Fibroblast of mammary gland (primary cell): Measurements from ENCODE around the gene ARVCF.

ENCODE experiments used
- DNase-seq: peaks from one replicate; pipeline ENCODE4 v3.0.0-alpha.2; 2010; ENCODE audit warnings: low read depth
- H3K4me3 ChIP-seq: 2 replicates; pipeline ENCODE4 v1.5.1; 2011; ENCODE audit warnings: low read depth, mild to moderate bottlenecking, low read length, moderate library complexity; ENCODE audit not compliant: control insufficient read depth
- CTCF ChIP-seq: conservative IDR thresholded peaks from 2 replicates; pipeline ENCODE4 v1.5.1; 2011; ENCODE audit warnings: low read depth, low read length, inconsistent platforms; ENCODE audit not compliant: control insufficient read depth, insufficient read depth

ARVCF gene

GRCh38 chr22:20002128-20002527 lies 14.5 kb downstream of the ARVCF start:
- DNase-seq: no peak
- H3K4me3 ChIP-seq: no peak overlapping the region
- TF ChIP-seq CTCF: no peak

DNA sequence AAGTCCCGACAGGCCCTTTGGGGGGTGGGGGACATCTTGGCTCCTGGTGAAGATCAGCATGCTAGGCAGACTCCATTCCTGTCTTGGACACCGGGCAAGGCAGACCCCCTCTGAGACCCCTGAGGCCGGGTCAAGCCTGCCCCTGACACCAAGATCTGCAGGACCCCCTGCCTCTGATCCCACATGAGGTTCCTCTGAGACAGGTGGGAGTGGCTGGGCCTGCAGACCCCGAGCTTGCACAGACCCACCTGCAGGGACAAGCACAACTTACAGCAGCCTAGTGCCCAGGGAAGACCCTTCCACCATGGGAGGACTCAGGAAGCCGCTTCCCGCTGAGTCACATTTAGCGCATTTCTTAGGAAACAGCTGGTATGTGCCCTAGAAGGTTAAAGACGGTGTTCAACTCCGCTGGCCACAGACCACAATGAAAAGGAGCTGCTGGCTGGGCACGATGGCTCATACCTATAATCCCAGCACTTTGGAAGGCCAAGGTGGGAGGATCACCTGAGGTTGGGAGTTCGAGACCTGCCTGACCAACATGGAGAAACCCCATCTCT lies 15.5 kb downstream of the ARVCF start:
- TF ChIP-seq CTCF: no peak
- H3K4me3 ChIP-seq: no peak overlapping the region
- DNase-seq: no peak

DNA sequence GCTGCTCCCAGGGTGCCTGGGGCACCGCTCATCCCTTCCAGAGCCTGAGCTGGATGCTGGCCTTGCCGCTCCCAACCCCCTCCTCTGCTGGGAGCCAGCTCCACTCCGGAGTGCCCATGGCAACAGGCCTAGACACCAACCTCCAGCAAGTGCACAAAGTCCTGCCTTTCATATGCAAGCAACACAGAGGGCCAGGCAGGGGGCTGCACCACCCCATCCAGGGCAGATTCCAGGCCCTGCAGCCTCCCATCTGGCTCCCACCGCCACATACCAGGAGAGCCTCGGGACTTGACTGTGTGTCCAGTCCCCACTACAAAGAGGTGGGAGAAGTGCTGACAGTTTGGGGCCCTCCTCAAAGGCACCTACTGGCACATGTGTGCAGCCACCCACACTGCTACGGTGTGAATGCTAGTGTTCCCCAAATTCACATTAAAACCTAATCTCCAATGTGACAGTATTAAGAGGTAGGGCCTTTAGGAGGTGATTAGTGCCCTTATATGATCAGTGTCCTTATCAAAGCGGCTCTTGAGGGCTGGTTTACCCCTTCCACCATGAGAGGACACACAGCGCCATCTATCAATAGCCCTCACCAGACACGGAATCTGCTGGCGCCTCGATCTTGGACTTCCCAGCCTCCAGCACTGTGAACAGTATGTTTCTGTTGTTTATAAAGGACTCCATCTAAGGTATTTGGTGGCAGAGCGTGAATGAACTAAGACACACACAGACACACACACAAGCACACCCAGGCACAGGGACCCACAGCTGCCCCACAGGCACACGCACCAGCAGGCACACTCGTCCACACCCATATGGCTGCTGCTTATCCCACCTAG lies 16.2 kb downstream of the ARVCF start:
- no peak for DNase-seq
- H3K4me3 ChIP-seq: no peak overlapping the region
- TF ChIP-seq CTCF: no peak

DNA sequence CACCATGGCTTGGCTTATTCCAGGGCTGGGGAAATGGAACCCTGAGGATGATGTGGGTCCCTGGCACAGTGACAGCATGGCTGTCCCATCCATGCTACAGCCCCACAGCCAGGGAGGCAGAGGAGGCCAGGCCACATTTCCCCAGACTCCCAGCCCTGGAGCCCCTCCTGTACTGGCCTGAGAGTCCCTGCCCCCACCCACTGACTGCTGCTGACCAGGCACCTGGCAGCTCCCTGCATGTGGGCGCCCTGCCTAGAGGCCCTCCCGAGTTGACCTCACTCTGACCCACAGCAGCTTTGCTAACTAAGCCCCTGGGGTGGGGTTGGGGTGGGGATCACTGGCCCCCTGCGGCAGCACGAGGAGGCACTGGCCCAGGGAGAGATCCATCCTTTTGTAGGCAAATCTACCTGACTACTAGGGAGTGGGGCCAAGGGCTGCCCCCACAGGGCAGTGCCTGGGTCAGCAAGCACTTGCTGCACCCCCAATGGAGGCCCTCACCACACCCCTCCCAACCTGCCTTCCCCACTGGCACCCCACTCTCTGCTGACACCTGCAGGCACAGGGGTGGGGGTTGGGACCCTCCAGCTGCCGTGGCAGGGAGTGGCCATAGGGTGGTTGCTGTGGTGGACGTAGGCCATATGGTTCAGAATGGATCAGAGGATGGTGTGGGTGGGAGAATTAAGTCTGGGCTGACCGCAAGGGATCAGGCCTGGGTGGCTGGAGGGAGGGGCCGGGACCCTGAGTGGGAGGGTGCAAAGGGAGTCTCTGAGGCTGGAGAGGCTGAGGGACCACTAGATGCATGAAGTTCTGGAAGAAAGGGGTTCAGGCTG lies 17.4 kb downstream of the ARVCF start:
- no peak for DNase-seq

DNA sequence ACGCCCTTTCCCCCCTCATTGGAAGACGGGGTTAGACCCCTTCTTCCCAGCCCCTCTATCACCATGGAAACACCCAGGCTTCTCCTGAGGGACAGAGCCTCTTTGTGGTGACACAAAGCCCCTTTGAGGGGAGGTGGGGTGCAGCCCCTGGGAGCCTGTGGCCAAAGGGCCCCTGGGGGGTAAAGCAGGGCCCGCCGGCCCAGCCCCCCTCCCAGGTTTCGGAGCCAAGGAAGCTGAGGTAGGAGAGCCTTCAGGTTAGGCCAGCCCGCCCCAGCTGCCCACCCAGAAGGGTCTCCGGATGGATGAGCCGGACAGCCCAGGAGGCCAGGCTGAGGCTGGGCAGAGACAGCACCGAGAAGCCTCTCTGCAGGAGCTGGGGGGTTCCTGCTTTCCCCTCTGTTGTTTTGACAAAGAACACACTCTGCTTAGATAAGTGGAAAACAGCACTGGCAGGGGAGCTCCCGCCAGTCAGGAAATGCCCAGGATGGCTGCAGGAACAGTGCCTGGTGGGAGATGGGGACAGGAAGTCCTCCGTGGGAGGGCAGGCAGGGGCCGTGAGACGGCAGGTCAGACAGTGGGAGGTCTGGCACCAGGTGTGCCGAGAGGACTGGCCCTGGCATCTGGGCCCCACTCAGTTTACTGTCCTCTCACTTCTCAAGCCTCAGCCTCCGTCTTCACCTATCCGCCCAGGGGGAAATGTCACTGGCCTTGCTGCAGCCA lies 18.2 kb downstream of the ARVCF start:
- no peak overlapping the region for H3K4me3 ChIP-seq
- DNase-seq: no peak

More for the DNA sequence above, 17.4 kb downstream of the ARVCF start:
- TF ChIP-seq CTCF: no peak
- no peak overlapping the region for H3K4me3 ChIP-seq

More for the DNA sequence above, 18.2 kb downstream of the ARVCF start:
- TF ChIP-seq CTCF: no peak
